GM19452 (cell line): ENCODE results near the gene POLR3GL.
"Not testable (repeated sequence)": the region's sequence is repeated elsewhere in the genome, so short reads cannot be mapped to it uniquely, and the experiment has no call there.

Experiments
- ATAC-seq: cut with Tn5 transposase; IDR thresholded peaks from one replicate; pipeline ENCODE4 v1.9.1; 2021; ENCODE audit not compliant: unreplicated experiment

Gene POLR3GL, protein sequence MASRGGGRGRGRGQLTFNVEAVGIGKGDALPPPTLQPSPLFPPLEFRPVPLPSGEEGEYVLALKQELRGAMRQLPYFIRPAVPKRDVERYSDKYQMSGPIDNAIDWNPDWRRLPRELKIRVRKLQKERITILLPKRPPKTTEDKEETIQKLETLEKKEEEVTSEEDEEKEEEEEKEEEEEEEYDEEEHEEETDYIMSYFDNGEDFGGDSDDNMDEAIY

DNA sequence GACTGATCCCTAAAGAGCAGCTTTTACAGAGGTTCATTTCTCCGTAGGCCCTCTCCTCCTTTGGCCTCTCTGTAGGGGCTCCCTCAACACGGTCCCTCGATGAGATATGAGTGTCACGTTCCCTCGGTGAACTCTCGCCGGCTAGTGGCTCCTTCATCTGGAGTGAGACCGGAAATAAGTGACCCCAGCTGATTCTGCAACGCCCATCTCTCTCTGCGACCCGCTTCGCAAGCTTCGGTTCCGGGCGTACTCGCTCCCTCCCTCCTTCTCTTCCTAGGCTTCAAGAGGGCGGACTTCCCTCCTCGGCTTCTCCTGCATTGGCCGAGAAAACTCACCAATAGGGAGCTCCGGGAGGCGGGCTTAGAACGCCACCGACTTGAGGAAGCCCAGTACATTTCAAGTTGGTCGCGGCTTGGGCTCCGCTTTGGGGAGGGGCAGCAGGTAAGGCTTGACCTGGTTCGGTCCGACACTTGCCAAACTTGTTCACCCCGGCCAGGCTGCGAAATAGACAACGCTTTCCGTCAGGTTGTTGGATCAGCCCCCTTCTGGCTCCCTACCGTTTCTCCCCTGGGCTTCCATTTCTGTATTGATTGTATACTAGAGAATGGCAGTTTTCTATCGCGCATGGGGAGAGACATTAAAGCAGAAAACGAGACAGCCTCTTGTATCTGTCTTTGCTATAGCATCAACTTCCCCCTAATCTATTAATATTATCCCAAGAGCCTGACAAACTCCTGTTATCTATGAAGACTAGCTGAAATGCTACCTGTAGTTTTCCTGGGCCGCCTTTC is at the start of gene POLR3GL, which contains the start of gene ANKRD34A:
POLR3GL (plus strand) TSS at position 363 of the 791 bp plus-strand sequence. CDS start 10,176 bp downstream, outside the sequence.
ANKRD34A (minus strand) TSS at position 248 of the 791 bp plus-strand sequence. CDS start 2,816 bp downstream, outside the sequence.
- ATAC-seq = peak; percentile 85

DNA sequence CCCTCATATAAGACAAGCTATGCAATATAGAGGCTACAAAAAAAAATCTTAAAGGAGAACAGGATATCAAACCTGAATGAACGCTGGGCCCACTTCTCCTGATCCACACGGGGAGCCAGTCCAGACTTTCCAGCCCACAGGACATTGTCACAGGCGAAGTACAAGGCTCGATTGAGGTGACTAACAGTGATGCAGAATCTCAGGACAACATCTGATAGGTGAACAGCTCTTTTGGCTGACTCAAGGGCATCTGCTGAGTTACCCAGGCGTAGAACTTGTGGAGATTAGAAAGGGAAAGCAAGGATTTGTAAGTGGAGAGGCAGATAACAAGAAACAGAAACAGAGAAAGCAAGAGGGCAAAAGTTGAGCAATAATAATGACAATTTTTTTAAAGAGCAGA is 47.7 kb upstream of the POLR3GL start:
- no peak for ATAC-seq

DNA sequence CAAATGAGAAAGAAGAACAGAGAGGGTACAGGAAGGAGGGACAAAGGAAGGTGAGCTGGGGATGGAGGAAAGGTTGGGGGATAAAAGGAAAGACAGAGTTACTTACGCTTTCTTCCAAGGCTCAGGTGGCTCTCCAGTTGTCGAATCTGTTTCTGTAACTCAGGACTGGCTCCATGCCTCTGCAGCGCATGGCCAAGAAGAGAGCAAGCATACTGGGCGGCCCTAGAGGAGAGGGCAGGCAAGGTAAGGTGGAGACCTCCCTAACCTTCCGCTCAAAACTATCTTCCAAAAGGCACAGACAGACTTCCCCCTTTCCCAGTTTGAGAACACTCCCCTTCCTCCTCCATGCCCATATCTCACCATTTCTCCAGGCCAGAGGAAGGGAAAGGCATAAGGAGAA is 46.9 kb upstream of the POLR3GL start:
- no peak for ATAC-seq

DNA sequence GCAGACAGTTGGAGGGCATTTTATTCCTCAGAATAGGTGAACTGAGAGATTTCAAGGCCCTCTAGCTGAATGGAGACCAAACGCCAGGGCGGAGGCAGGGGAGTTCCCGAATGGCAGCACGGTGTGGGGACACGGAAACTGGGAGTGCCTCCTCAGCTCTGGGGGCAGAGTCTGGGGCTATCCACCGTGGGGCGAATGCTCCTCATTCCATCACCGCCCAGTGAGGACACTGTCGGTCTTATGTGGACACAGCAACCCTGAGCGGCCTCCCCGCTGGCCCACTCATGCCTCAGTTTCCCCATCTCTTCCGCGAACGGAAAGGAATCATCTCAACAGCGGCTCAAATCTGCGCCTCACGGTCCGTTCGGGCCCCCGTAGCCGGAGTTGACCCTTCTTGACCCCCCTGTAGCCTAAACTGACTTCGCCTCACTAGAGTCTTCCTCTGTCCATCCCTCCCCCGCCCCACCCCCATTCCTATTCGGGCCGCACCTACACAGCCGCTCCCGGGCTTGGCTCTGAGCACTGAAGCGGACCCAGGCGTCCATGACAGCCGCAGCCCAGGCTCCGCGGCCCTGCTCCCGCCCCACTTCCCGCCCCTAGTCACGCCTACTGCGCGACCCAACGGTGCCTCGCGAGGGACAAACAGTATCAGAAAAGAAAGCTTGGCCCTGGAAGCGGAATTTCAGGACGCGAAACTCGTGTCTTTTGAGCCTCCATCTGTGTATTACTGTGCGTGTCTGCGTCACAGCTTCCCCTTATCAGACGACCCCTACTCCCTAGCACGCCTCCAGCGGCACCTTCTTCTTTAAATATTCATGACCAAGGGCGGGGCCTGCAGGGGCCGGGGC is 46.1 kb upstream of the POLR3GL start, which contains the start of gene PEX11B:
PEX11B (minus strand) TSS at position 574 of the 848 bp plus-strand sequence; CDS start at position 545, 29 bp downstream.
- peak; percentile 74 for ATAC-seq

DNA sequence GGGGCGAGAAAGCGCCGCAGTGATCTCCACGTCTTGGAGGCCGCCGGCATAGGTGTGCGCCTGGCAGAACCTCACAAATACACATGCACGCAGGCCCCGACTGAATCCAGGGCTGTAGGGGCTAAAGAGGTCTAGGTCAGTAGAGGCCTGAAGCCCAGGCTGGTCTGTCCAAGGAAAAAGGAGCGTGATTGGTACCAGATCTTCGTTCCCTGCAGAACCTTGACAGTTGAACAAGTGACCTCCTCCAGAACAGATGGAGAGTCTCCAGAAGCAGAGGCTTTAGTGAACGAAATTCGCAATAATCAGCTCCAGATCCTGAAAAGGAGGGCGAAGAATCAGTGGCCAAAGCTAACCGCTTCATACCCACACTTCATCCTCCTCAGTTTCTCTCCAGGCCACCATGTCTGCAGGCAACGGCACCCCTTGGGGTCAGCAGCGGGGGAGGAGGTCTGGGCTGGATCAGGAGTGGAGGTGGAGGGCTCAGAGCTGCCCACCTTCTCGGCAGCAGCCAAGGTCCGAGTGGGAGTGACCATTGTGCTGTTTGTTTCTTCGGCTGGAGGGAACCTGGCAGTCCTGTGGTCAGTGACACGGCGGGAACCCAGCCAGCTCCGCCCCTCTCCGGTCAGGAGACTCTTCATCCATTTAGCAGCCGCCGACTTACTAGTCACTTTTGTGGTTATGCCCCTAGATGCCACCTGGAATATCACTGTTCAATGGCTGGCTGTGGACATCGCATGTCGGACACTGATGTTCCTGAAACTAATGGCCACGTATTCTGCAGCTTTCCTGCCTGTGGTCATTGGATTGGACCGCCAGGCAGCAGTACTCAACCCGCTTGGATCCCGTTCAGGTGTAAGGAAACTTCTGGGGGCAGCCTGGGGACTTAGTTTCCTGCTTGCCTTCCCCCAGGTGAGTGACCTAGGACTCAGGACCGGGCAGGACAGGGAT is 45.2 kb upstream of the POLR3GL start:
- peak; percentile 90 for ATAC-seq

DNA sequence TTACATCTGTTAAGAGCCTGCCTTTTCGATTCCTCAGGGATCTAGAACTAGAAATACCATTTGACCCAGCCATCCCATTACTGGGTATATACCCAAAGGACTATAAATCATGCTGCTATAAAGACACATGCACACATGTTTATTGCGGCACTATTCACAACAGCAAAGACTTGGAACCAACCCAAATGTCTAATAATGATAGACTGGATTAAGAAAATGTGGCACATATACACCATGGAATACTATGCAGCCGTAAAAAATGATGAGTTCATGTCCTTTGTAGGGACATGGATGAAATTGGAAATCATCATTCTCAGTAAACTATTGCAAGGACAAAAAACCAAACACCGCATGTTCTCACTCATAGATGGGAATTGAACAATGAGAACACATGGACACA is 44.2 kb upstream of the POLR3GL start:
- ATAC-seq = not testable (repeated sequence)

- ATAC-seq = no peak
These were observed 42.2 kb upstream of the POLR3GL start for GRCh38 chr1:145922266-145922665.

DNA sequence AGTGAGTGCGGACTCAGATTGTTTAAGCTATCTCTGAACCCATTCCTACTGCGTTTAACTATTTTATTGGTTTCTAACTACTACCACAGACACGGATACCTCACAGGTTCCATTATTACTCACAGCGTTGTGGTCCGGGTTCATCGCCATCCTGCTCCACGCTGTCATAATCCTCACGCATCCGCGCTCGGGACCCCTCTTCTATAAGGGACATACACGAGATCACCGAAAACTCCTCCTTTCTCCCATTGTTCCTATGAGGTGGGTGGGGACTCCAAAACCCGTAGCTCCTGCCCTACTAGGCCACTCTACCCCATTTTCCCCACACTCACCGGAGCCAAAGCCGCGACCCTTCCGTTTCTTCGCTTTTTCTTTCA is 37.8 kb upstream of the POLR3GL start:
- ATAC-seq = no peak

DNA sequence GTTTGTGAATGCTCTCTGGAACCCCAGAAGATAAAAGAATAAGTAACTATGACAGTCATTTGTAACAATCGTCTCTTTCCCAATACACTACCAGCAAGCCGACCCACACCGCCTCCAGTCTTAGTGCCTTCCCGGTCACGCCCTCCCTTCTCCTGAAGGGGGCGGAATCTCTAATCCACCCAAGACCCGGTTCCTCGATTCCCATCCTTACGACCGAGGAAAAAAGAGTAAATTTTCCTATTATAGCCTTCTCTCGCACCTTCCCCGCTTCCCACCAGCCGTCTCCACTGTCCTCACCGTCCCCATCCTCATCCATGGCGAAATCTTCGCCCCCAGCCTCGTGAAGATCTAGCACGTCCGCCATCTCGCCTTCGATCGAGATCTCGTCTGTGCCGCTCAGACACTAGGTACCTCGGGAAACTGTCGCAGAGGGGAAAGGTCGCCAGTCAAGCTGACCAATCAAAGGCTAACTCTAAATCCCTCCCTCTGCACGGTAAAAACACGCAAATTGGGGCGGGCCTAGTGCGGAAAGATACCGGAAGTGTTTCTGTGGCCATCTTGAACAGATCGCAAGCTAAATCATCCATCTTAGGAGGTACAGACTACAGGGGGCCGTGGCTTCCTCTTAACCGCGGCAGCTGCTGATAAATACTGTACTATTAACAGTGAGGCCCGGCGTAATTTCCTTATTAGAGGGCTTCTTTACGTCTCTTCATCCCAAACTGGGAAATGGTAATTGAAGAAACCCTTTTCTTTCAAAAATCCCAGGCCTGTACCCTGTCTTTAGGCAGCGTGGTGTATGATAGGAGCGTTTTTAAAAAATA is 37.2 kb upstream of the POLR3GL start, which contains the start of gene RBM8A:
RBM8A (minus strand) TSS at position 422 of the 824 bp plus-strand sequence; CDS start at position 364, 58 bp downstream.
- peak; percentile 96 for ATAC-seq

DNA sequence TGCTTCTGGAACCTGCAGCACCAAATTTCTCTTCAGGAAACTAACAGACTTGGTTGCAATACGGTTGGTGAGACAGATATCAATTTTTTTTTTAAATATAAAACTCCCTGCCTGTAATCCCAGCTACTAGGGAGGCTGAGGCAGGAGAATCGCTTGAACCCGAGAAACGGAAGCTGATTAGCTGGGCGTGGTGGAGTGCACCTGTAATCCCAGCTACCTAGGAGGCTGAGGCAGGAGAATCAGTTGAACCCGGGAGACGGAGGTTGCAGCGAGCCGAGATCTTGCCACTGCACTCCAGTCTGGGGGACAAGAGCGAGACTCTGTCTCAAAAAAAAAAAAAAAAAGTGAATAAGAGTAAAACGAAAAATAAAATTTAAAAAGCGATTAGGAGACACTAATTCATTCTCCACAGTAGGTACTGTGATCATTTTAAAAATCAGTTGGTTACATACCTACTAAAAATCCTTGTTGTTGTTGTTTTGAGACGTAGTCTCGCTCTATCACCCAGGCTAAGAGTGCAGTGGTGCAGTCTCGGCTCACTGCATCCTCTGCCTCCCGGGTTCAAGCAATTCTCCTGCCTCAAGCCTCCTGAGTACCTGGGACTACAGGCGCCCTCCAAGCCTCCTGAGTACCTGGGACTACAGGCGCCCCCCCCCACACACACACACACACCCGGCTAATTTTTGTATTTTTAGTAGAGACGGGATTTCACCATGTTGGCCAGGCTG is 36.4 kb upstream of the POLR3GL start:
- ATAC-seq = no peak

DNA sequence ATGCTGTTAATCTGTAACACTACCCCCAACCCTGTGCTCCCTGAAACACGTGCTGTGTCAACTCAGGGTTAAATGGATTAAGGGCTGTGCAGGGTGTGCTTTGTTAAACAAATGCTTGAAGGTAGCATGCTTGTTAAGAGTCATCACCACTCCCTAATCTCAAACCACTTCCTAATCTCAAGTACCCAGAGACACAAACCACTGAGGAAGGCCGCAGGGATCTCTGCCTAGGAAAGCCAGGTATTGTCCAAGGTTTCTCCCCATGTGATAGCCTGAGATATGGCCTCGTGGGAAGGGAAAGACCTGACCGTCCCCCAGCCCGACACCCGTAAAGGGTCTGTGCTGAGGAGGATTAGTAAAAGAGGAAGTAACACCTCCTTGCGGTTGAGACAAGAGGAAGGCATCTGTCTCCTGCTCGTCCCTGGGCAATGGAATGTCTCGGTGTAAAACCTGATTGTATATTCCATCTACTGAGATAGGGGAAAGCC is 31.9 kb upstream of the POLR3GL start:
- ATAC-seq = not testable (repeated sequence)

DNA sequence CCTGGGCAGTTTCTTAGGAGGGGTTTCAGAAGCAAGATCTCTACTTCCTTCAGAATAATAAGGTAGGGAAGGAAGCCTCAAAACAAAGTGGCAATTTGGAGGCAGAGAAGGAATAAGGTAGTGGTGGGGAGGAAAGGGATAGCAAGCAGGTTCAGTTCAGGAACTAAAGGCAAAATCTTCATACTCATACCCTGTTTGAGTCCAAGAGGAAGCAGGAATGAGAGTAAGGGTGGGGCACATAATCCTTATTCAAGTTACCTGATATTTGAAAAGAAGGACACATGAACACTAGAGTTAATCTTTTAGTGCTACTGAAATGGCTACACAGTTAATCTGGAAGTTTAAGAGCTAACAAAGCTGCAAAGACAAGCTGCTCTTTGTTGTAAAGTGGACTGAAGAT is 28.8 kb upstream of the POLR3GL start:
- ATAC-seq = no peak

- no peak for ATAC-seq
These were observed 28.2 kb upstream of the POLR3GL start for GRCh38 chr1:145936247-145936646.

DNA sequence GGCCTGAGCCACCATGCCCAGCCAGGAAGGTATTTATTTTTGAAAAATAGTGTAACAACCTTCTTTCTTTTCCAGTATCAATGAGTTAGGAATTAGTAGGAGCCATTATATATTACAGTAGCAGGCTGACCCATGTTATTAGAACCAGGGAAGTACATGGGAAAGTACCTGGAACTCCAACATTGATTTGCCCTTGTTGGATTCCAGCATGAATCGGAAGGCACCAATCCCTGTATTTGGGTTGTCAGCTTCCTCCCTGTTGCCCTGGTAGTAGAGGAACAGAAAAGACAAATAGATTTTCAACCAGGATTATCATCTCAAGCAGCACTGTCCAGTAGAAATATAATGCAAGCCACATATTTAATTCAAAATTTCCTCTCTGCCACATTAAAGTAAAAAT is 27.1 kb upstream of the POLR3GL start:
- no peak for ATAC-seq

- no peak for ATAC-seq
These were observed 22.1 kb upstream of the POLR3GL start for GRCh38 chr1:145942405-145942804.

DNA sequence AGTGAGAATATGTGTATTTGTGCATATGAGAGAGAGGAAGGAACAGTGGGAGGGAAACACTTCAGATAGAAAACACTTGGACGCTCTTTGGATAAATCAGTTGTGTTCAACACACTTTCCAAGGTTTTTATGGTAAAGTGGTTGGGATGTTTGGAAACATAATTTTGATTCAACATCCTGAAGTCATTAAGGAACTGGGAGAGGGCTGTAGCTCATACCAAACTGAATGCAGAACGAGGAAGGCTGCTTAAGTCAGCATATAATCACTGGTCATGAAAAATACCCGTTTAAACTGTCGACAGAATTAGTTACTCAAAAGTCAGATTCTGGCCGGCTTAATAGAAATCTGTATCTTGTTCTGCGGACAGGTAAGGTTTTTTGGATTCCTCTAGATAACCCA is 21.6 kb upstream of the POLR3GL start:
- no peak for ATAC-seq

- ATAC-seq = no peak
These were observed 20.0 kb upstream of the POLR3GL start for GRCh38 chr1:145944532-145944931.

GRCh38 chr1:145946477-145946986 is 18.0 kb upstream of the POLR3GL start:
- ATAC-seq = no peak
